ENCODE results near the gene SLC35G3. TPM values are rescaled to one million over a fixed set of nuclear protein-coding genes. Genes with fewer than 3 reads are reported as not detected.
"Not testable (repeated sequence)": the region's sequence is repeated elsewhere in the genome, so short reads cannot be mapped to it uniquely, and the experiment has no call there.

SLC35G3 gene
- total RNA-seq, 1 experiment from 2014 or later = not detected

DNA sequence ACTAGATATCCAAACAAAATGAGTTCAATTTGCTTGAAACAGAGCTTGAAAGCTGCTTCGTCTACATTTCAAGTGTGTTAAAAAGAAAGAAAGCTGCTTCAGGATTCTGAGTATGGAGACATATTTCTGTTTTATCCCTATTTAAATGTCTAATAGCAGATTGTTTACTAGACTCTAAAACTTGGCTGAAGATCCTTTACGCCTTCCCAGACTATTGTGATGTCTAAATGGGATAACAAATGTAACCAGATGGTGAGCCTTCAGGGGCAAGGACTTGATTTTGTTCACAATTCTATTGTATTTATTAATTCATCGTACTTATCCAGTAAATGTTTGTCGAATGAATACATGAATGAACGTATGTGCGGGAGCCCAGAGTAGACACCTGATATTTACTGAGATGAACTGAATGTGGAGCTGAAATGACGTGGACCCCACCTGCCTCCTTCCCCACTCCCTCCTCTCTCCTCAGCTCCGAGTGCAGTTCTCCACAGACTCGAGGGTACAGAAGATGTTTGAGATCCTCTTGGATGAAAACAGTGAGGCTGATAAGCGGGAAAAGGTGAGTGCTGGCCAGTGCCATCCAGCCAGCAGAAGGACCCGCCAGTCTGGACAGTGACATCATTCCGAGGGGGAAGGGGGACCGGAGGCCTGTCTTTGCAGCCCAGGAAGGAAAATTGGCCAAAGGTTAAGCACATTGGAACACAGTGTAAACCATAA lies 41.6 kb downstream of the SLC35G3 start:
- POLR2A ChIA-PET = no interaction called here
- H3K4me1 ChIP-seq (ENCODE audit: control insufficient read depth, insufficient read depth, low read length) = no peaks in the 10 kb centered on the region
- peaks cover 8% of the 10 kb centered on the region; the same call in 1 of the 2 replicates for H3K27me3 ChIP-seq (ENCODE audit: control insufficient read depth, insufficient read depth, low read length)
- in situ Hi-C loops (cut with HindIII; ENCODE audit: low pct_unique_long_range_greater_than_20kb, low sequenced_read_pairs) = no loop called here
- H3K27ac ChIP-seq (ENCODE audit: low read length) = no peak overlapping the region
- H3K36me3 ChIP-seq (ENCODE audit: control insufficient read depth, insufficient read depth, low read length) = no peaks in the 10 kb centered on the region
- TF ChIP-seq POLR2AphosphoS5 (IDR thresholded peaks at IDR 0.05; ENCODE audit: low read depth, low read length) = no peak
- TF ChIP-seq, protein P1, sequence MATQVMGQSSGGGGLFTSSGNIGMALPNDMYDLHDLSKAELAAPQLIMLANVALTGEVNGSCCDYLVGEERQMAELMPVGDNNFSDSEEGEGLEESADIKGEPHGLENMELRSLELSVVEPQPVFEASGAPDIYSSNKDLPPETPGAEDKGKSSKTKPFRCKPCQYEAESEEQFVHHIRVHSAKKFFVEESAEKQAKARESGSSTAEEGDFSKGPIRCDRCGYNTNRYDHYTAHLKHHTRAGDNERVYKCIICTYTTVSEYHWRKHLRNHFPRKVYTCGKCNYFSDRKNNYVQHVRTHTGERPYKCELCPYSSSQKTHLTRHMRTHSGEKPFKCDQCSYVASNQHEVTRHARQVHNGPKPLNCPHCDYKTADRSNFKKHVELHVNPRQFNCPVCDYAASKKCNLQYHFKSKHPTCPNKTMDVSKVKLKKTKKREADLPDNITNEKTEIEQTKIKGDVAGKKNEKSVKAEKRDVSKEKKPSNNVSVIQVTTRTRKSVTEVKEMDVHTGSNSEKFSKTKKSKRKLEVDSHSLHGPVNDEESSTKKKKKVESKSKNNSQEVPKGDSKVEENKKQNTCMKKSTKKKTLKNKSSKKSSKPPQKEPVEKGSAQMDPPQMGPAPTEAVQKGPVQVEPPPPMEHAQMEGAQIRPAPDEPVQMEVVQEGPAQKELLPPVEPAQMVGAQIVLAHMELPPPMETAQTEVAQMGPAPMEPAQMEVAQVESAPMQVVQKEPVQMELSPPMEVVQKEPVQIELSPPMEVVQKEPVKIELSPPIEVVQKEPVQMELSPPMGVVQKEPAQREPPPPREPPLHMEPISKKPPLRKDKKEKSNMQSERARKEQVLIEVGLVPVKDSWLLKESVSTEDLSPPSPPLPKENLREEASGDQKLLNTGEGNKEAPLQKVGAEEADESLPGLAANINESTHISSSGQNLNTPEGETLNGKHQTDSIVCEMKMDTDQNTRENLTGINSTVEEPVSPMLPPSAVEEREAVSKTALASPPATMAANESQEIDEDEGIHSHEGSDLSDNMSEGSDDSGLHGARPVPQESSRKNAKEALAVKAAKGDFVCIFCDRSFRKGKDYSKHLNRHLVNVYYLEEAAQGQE (IDR thresholded peaks at IDR 0.05; ENCODE audit: insufficient read depth in 1 of 2, low read depth in 2 of 2, low read length in 1 of 2) = no peak
- TF ChIP-seq SIN3A (IDR thresholded peaks at IDR 0.05; ENCODE audit: borderline replicate concordance, insufficient read depth, low read depth, low read length) = no peak
- no peak for TF ChIP-seq TCF7L2 (IDR thresholded peaks at IDR 0.05; ENCODE audit: low read depth, low read length)
- TF ChIP-seq, protein P2, sequence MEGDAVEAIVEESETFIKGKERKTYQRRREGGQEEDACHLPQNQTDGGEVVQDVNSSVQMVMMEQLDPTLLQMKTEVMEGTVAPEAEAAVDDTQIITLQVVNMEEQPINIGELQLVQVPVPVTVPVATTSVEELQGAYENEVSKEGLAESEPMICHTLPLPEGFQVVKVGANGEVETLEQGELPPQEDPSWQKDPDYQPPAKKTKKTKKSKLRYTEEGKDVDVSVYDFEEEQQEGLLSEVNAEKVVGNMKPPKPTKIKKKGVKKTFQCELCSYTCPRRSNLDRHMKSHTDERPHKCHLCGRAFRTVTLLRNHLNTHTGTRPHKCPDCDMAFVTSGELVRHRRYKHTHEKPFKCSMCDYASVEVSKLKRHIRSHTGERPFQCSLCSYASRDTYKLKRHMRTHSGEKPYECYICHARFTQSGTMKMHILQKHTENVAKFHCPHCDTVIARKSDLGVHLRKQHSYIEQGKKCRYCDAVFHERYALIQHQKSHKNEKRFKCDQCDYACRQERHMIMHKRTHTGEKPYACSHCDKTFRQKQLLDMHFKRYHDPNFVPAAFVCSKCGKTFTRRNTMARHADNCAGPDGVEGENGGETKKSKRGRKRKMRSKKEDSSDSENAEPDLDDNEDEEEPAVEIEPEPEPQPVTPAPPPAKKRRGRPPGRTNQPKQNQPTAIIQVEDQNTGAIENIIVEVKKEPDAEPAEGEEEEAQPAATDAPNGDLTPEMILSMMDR (IDR thresholded peaks at IDR 0.05) = no peak
- intact Hi-C loops (cut with micrococcal nuclease; ENCODE audit: unreplicated experiment) = loop anchor here (10.0 kb wide), 1 partner anchor 62 kb away; no protein-coding TSS in a partner anchor
- CTCF ChIA-PET = no interaction called here
- ATAC-seq = no peak
- BruUV-seq (replicated peaks) = no TSS peak
- no peak overlapping the region for H3K4me3 ChIP-seq (ENCODE audit: low read depth in 2 of 2, low read length in 2 of 2)
- H3K9me3 ChIP-seq (ENCODE audit: control insufficient read depth, insufficient read depth, low read depth, low read length) = no peaks in the 10 kb centered on the region
- no peak for DNase-seq (ENCODE audit: low read depth, low spot score)

DNA sequence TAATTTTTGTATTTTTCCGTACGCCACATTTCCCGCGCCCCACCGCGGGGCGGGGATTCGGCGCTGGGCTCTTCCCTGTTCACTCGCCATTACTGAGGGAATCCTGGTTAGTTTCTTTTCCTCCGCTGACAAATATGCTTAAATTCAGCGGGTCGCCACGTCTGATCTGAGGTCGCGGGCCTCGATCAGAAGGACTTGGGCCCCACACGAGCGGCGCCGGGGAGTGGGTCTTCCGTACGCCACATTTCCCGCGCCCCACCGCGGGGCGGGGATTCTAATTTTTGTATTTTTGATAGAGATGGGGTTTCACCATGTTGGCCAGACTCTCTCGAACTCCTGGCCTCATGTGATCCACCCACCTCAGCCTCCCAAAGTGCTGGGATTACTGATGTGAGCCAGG lies 43.1 kb downstream of the SLC35G3 start:
- BruUV-seq (replicated peaks); ATAC-seq; CTCF ChIA-PET; H3K4me3 ChIP-seq (ENCODE audit: low read depth in 2 of 2, low read length in 2 of 2); H3K27ac ChIP-seq (ENCODE audit: low read length); H3K27me3 ChIP-seq (ENCODE audit: control insufficient read depth, insufficient read depth, low read length); DNase-seq (ENCODE audit: low read depth, low spot score); H3K9me3 ChIP-seq (ENCODE audit: control insufficient read depth, insufficient read depth, low read depth, low read length); POLR2A ChIA-PET; H3K36me3 ChIP-seq (ENCODE audit: control insufficient read depth, insufficient read depth, low read length); H3K4me1 ChIP-seq (ENCODE audit: control insufficient read depth, insufficient read depth, low read length); in situ Hi-C loops (cut with HindIII; ENCODE audit: low pct_unique_long_range_greater_than_20kb, low sequenced_read_pairs): not testable (repeated sequence)
- intact Hi-C loops (cut with micrococcal nuclease; ENCODE audit: unreplicated experiment) = loop anchor here (10.0 kb wide), 1 partner anchor 64 kb away; no protein-coding TSS in a partner anchor

DNA sequence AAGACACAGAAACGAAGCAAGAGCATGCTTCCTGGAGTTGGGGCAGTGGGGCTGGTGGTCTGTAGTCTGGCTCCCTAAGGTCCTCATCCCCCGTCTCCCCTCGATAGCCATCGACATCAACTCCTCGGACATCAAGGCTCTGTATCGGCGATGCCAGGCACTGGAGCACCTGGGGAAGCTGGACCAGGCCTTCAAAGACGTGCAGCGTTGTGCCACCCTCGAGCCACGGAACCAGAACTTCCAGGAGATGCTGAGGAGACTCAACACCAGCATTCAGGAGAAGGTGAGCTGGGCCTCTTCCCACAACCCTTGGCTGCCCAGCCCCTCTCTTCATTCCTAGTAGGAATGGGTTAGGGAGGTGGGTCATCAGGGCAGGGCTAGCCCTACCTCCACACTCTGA lies 44.3 kb downstream of the SLC35G3 start:
- DNase-seq (ENCODE audit: low read depth, low spot score) (no peak), ATAC-seq (no peak)
- Histone ChIP-seq H3K27ac (ENCODE audit: low read length) (no peak overlapping the region), H3K4me1 (ENCODE audit: control insufficient read depth, insufficient read depth, low read length) (no peaks in the 10 kb centered on the region), H3K36me3 (ENCODE audit: control insufficient read depth, insufficient read depth, low read length) (no peaks in the 10 kb centered on the region), H3K4me3 (ENCODE audit: low read depth in 2 of 2, low read length in 2 of 2) (no peak overlapping the region), H3K27me3 (ENCODE audit: control insufficient read depth, insufficient read depth, low read length) (peaks cover 8% of the 10 kb centered on the region; the same call in 1 of the 2 replicates), H3K9me3 (ENCODE audit: control insufficient read depth, insufficient read depth, low read depth, low read length) (no peaks in the 10 kb centered on the region)
- in situ Hi-C loops (cut with HindIII; ENCODE audit: low pct_unique_long_range_greater_than_20kb, low sequenced_read_pairs) (no loop called here), intact Hi-C loops (cut with micrococcal nuclease; ENCODE audit: unreplicated experiment) (loop anchor here (10.0 kb wide), 1 partner anchor 65 kb away; no protein-coding TSS in a partner anchor)
- BruUV-seq (replicated peaks) = no TSS peak
- ChIA-PET POLR2A (no interaction called here), CTCF (no interaction called here)
- TF ChIP-seq, protein P1 (IDR thresholded peaks at IDR 0.05; ENCODE audit: insufficient read depth in 1 of 2, low read depth in 2 of 2, low read length in 1 of 2) = no peak
- no peak for TF ChIP-seq POLR2AphosphoS5 (IDR thresholded peaks at IDR 0.05; ENCODE audit: low read depth, low read length)
- TF ChIP-seq SIN3A (IDR thresholded peaks at IDR 0.05; ENCODE audit: borderline replicate concordance, insufficient read depth, low read depth, low read length) = no peak
- TF ChIP-seq TCF7L2 (IDR thresholded peaks at IDR 0.05; ENCODE audit: low read depth, low read length) = no peak
- TF ChIP-seq, protein P2 (IDR thresholded peaks at IDR 0.05) = no peak

All from Panc1 (cell line).